Measurements from ENCODE around the gene RYK. TPM values are rescaled to one million over a fixed set of nuclear protein-coding genes. Genes with fewer than 3 reads are reported as not detected.

Gene RYK
- total and polyA plus RNA-seq, 2 donors (not counting 3 experiments of a cell fraction or from before 2014, with no cell fraction given) = 23.8 to 48.3 TPM

- Histone ChIP-seq H2AFZ (ENCODE audit: low read depth, low read length) (no peak overlapping the region), H4K20me1 (replicated peaks; ENCODE audit: control insufficient read depth, extremely low read depth, insufficient read depth, low read length) (peaks cover 25% of the 10 kb centered on the region), H3K27ac (ENCODE audit: insufficient read depth, low read depth, low read length) (no peak overlapping the region), H3K36me3 (ENCODE audit: control insufficient read depth in 2 of 2, extremely low read depth in 1 of 2, insufficient read depth in 2 of 2, low read length in 2 of 2) (no peaks in the 10 kb centered on the region), H3K9me1 (replicated peaks; ENCODE audit: control insufficient read depth, extremely low read depth, insufficient read depth, low read length) (no peaks in the 10 kb centered on the region), H3K79me2 (ENCODE audit: control insufficient read depth, insufficient read depth, low read length) (peaks cover 90% of the 10 kb centered on the region), H3K27me3 (ENCODE audit: control insufficient read depth in 2 of 2, insufficient read depth in 2 of 2, low read length in 2 of 2) (no peaks in the 10 kb centered on the region), H3K4me3 (replicated peaks in 1 of 3; ENCODE audit: insufficient read depth in 1 of 3, low read depth in 1 of 3, low read length in 3 of 3) (no peak overlapping the region), H3K9ac (replicated peaks; ENCODE audit: extremely low read depth, insufficient read depth, low read length) (no peak overlapping the region), H3K9me3 (replicated peaks; ENCODE audit: control insufficient read depth, insufficient read depth, low read length) (no peaks in the 10 kb centered on the region), H3K4me2 (ENCODE audit: insufficient read depth, low read length) (no peak overlapping the region), H3K4me1 (ENCODE audit: control insufficient read depth, extremely low read depth, insufficient read depth, low read length) (peaks cover 31% of the 10 kb centered on the region)
- intact Hi-C loops (cut with micrococcal nuclease) (no loop called here), dilution Hi-C loops (cut with MboI; ENCODE audit: extremely low pct_ligation_motif_present, low sequenced_read_pairs) (no loop called here)
- BruUV-seq (replicated peaks) = no TSS peak
- POLR2A ChIA-PET = no interaction called here
- CTCF ChIA-PET = no interaction called here
- no peak for TF ChIP-seq FOS (IDR thresholded peaks at IDR 0.05; ENCODE audit: borderline replicate concordance, insufficient read depth, low read length)
- no peak for TF ChIP-seq CTCF (IDR thresholded peaks at IDR 0.05; ENCODE audit: extremely low read depth in 1 of 2, insufficient read depth in 1 of 2, low read depth in 1 of 2, low read length in 2 of 2)
- TF ChIP-seq EZH2 (IDR thresholded peaks at IDR 0.05; ENCODE audit: borderline replicate concordance, low read depth, low read length, severe bottlenecking) = no peak
- TF ChIP-seq MAX (IDR thresholded peaks at IDR 0.05; ENCODE audit: insufficient read depth, insufficient read length) = no peak
- TF ChIP-seq JUN (IDR thresholded peaks at IDR 0.05; ENCODE audit: borderline replicate concordance, insufficient read depth, insufficient read length, low read depth) = no peak
- TF ChIP-seq POLR2AphosphoS5 (IDR thresholded peaks at IDR 0.05; ENCODE audit: insufficient read depth, low read depth, low read length) = no peak
- no peak for TF ChIP-seq MYC (IDR thresholded peaks at IDR 0.05; ENCODE audit: low read depth, low read length)
- no peak for TF ChIP-seq POLR2A (IDR thresholded peaks at IDR 0.05; ENCODE audit: low read depth, low read length)
- TF ChIP-seq GATA2 (IDR thresholded peaks at IDR 0.05; ENCODE audit: insufficient read depth, insufficient read length, low read depth, low read length) = no peak
- DNase-seq (ENCODE audit: low read depth, low spot score) = no peak
- FAIRE-seq = no peak
These were observed 5.7 kb downstream of the RYK start for GRCh38 chr3:134244921-134245320.

Data from endothelial cell of umbilical vein (primary cell).